KMS-11 (cell line): ENCODE measurements around the gene LIMA1.

ENCODE experiments used
- H2AFZ ChIP-seq: fragments of 200-600 bp; sonication (generic); 2 replicates; pipeline ENCODE4 v1.6.1; 2016; ENCODE audit warnings: antibody characterized with exemption, mixed run types, low read depth
- H3K27ac ChIP-seq: fragments of 200-600 bp; sonication (generic); 2 replicates; pipeline ENCODE4 v1.6.1; 2016; ENCODE audit warnings: mild to moderate bottlenecking, mixed run types
- H3K27me3 ChIP-seq: fragments of 200-600 bp; sonication (generic); 2 replicates; pipeline ENCODE4 v1.6.1; 2017; ENCODE audit warnings: mild to moderate bottlenecking, low read depth, mixed run types, moderate library complexity; ENCODE audit not compliant: insufficient read depth
- H3K36me3 ChIP-seq: fragments of 200-600 bp; sonication (generic); 2 replicates; pipeline ENCODE4 v1.6.1; 2017; ENCODE audit warnings: mild to moderate bottlenecking, mixed run types; ENCODE audit not compliant: insufficient read depth
- H3K4me1 ChIP-seq: fragments of 200-600 bp; sonication (generic); 2 replicates; pipeline ENCODE4 v1.6.1; 2016; ENCODE audit warnings: mild to moderate bottlenecking, low read depth, mixed run types; ENCODE audit not compliant: poor library complexity, severe bottlenecking
- H3K4me2 ChIP-seq: fragments of 200-600 bp; sonication (generic); 2 replicates; pipeline ENCODE4 v1.7.0; 2016; ENCODE audit warnings: mild to moderate bottlenecking, mixed run types
- H3K4me3 ChIP-seq: fragments of 200-600 bp; sonication (generic); IDR thresholded peaks from 2 replicates; pipeline ENCODE4 v1.6.1; 2017; ENCODE audit warnings: low read depth, low read length, mixed read lengths; ENCODE audit not compliant: insufficient read depth
- H3K79me2 ChIP-seq: fragments of 200-600 bp; sonication (generic); 2 replicates; pipeline ENCODE4 v1.6.1; 2016; ENCODE audit warnings: low read depth, mixed run types; ENCODE audit not compliant: insufficient read depth
- H3K9ac ChIP-seq: fragments of 200-600 bp; sonication (generic); 2 replicates; pipeline ENCODE4 v1.6.1; 2016; ENCODE audit warnings: mild to moderate bottlenecking, mixed run types
- H4K20me1 ChIP-seq: fragments of 200-600 bp; sonication (generic); 2 replicates; pipeline ENCODE4 v1.6.1; 2016; ENCODE audit warnings: mild to moderate bottlenecking, mixed run types; ENCODE audit not compliant: insufficient read depth
- TF ChIP-seq, protein P1 (sequence below): fragments of 200-600 bp; sonication (generic); conservative IDR thresholded peaks from 2 replicates; pipeline ENCODE4 v1.6.1; 2017; ENCODE audit warnings: low read depth, mild to moderate bottlenecking, antibody characterized with exemption, low read length, moderate library complexity, mixed read lengths

LIMA1 gene

DNA sequence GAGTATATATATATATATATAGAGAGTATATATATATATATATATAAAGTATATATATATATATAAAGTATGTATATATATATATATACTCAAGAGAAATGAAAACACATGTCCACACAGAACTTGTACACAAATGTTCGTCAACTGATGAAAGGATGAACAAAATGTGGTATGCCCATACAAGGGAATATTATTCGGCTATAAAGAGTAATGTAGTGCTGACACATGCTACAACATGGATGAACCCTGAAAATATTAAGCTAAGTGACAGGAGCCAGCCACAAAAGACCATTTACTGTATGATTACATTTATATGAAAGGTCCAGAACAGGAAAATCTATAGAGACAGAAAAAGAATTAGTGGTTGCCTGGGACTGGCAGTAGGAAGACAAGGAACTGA, 19.5 kb downstream of the LIMA1 start:
- TF ChIP-seq, protein P1, sequence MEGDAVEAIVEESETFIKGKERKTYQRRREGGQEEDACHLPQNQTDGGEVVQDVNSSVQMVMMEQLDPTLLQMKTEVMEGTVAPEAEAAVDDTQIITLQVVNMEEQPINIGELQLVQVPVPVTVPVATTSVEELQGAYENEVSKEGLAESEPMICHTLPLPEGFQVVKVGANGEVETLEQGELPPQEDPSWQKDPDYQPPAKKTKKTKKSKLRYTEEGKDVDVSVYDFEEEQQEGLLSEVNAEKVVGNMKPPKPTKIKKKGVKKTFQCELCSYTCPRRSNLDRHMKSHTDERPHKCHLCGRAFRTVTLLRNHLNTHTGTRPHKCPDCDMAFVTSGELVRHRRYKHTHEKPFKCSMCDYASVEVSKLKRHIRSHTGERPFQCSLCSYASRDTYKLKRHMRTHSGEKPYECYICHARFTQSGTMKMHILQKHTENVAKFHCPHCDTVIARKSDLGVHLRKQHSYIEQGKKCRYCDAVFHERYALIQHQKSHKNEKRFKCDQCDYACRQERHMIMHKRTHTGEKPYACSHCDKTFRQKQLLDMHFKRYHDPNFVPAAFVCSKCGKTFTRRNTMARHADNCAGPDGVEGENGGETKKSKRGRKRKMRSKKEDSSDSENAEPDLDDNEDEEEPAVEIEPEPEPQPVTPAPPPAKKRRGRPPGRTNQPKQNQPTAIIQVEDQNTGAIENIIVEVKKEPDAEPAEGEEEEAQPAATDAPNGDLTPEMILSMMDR, result no peak
- H3K79me2 ChIP-seq, result no peaks in the 10 kb centered on the region
- H3K27ac ChIP-seq, result no peak overlapping the region
- H3K27me3 ChIP-seq, result no peaks in the 10 kb centered on the region
- no peak overlapping the region for H2AFZ ChIP-seq
- H3K4me2 ChIP-seq, result no peak overlapping the region
- no peaks in the 10 kb centered on the region for H3K4me1 ChIP-seq
- H4K20me1 ChIP-seq, result no peaks in the 10 kb centered on the region
- no peak overlapping the region for H3K4me3 ChIP-seq
- no peaks in the 10 kb centered on the region for H3K36me3 ChIP-seq
- H3K9ac ChIP-seq, result no peak overlapping the region

DNA sequence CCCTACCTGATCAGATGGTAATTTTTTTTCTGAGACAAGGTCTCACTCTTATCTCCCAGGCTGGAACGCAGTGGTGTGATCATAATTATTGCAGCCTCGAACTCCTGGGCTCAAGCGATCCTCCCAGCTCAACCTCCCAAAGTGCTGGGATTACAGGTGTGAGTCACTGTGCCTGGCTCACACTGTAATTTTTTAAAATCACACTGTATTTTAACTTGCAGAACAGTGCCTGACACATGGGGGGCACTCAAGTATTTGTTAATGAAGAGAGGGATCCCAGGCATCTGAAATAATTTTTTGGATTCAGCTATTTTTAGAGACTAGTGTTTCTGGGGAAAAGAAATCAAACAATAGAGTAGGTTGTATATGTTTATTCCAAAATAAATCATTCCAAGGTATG, 21.7 kb downstream of the LIMA1 start:
- TF ChIP-seq, protein P1, result no peak
- no peak overlapping the region for H3K27ac ChIP-seq

DNA sequence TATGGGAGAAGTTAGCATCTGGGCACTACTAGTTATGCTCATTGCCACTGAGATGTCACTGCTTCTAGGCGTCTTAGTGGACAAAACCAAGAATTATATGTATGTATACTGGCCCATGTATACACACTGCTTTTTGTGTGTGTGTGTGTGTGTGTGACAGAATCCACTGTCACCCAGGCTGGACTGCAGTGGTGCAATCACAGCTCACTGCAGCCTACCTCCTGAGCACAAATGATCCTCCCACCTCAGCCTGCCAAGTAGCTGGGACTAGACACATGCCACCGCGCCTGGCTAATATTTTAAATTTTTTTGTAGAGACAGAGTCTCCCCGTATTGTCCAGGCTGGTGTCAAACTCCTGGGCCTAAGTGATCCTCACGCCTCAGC, 25.2 kb downstream of the LIMA1 start:
- H2AFZ ChIP-seq, result no peak overlapping the region
- TF ChIP-seq, protein P1, result no peak
- no peak overlapping the region for H3K9ac ChIP-seq
- H3K4me1 ChIP-seq, result no peaks in the 10 kb centered on the region
- H3K27me3 ChIP-seq, result no peaks in the 10 kb centered on the region
- no peak overlapping the region for H3K4me2 ChIP-seq
- H3K27ac ChIP-seq, result no peak overlapping the region
- no peaks in the 10 kb centered on the region for H3K79me2 ChIP-seq
- H3K4me3 ChIP-seq, result no peak overlapping the region
- no peaks in the 10 kb centered on the region for H4K20me1 ChIP-seq
- H3K36me3 ChIP-seq, result no peaks in the 10 kb centered on the region

More for the DNA sequence above, 21.7 kb downstream of the LIMA1 start:
- Histone ChIP-seq H4K20me1 (no peaks in the 10 kb centered on the region), H3K9ac (no peak overlapping the region), H3K4me2 (no peak overlapping the region), H3K36me3 (no peaks in the 10 kb centered on the region), H3K27me3 (no peaks in the 10 kb centered on the region), H3K79me2 (no peaks in the 10 kb centered on the region), H2AFZ (no peak overlapping the region), H3K4me1 (no peaks in the 10 kb centered on the region), H3K4me3 (no peak overlapping the region)

DNA sequence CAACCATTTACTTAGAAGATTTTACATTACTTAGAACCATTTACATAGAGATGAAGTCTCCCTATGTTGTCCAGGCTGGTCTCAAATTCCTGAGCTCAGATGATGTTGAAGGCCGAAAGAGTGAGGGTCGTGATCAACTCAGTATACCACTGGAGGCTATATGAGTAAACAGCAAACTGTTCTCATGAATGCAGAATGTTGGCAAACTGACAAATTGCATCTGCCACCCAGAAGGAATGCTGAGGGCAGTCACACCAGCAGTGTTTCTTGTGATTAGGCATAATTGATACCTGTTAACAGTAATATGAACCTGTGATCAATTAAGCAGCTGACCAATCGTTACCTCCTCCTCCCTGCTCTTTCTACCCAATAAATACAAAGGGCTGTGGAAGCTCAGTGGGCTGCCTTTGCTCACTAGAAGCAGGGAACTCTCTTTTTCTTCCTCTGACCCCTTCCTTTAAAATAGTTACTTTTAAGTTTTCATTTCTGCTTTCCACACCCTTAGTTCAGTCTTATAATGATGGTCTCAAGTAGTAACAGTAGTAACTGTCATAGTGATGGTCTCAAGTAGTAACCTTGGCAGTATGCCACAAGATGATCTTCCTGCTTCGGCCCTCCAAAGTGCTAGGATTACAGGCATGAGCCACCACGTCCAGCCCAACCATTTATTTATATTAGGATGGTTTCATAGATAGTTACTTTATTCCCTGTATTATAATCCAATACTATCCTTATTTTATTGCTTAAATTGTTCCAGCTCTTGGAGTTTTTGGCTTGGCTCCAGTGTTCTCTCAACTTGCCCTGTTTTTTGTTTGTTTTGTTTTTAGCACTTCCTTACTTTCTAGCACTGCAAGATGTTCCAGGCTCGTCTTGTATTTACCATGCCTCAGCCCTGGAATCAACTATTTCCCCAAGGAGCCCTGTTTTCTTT, 25.8 kb downstream of the LIMA1 start:
- no peak overlapping the region for H3K4me3 ChIP-seq
- TF ChIP-seq, protein P1, result no peak
- H2AFZ ChIP-seq, result no peak overlapping the region
- H3K27me3 ChIP-seq, result no peaks in the 10 kb centered on the region
- no peaks in the 10 kb centered on the region for H3K4me1 ChIP-seq
- H3K36me3 ChIP-seq, result no peaks in the 10 kb centered on the region
- H3K79me2 ChIP-seq, result no peaks in the 10 kb centered on the region
- no peaks in the 10 kb centered on the region for H4K20me1 ChIP-seq
- no peak overlapping the region for H3K27ac ChIP-seq
- no peak overlapping the region for H3K9ac ChIP-seq
- H3K4me2 ChIP-seq, result no peak overlapping the region
